K562 (cell line): Measurements from ENCODE around the gene PAN2. TPM values are rescaled to one million over a fixed set of nuclear protein-coding genes. Genes with fewer than 3 reads are reported as not detected.

Source experiments
- CHD7 ChIP-seq: fragments of 200-600 bp; sonication (generic); IDR thresholded peaks from one replicate; pipeline ENCODE4 v1.6.1; 2012; ENCODE audit warnings: mild to moderate bottlenecking, low read depth, low read length, inconsistent platforms
- ETS2 ChIP-seq: IDR thresholded peaks from 2 replicates; pipeline ENCODE4 v1.6.1; 2016; ENCODE audit warnings: borderline replicate concordance, missing genetic modification characterization, mild to moderate bottlenecking, moderate library complexity, missing compliant biosample characterization; ENCODE audit not compliant: poor library complexity, severe bottlenecking
- FOXK1 ChIP-seq: sonication (generic); formaldehyde crosslinking; IDR thresholded peaks from 2 replicates; pipeline ENCODE4 v1.8.0; 2022; ENCODE audit warnings: missing genetic modification reagents, mild to moderate bottlenecking, borderline replicate concordance
- NFYB ChIP-seq: IDR thresholded peaks from 2 replicates; pipeline ENCODE4 v1.6.1; 2011; ENCODE audit warnings: mild to moderate bottlenecking, moderate library complexity; ENCODE audit not compliant: insufficient read length; ENCODE audit errors: extremely low read depth
- SIX5 ChIP-seq, 2 experiments: IDR thresholded peaks; 2 replicates each; pipeline ENCODE4 v1.6.1; 2011; ENCODE audit warnings: low read length in 2 of 2, borderline replicate concordance in 1 of 2, low read depth in 1 of 2, mild to moderate bottlenecking in 1 of 2, moderate library complexity in 1 of 2; ENCODE audit not compliant: insufficient read depth in 1 of 2
- SNAPC5 ChIP-seq: fragments of 250-450 bp; sonication (Bioruptor Pico); IDR thresholded peaks from 2 replicates; pipeline ENCODE4 v1.8.0; 2021; ENCODE audit warnings: moderate library complexity, mild to moderate bottlenecking, inconsistent platforms
- SP1 ChIP-seq: sonication (generic); formaldehyde crosslinking; IDR thresholded peaks from 2 replicates; pipeline ENCODE4 v1.8.1; 2022; ENCODE audit warnings: mild to moderate bottlenecking, missing genetic modification reagents
- SREBF2 ChIP-seq: sonication (generic); formaldehyde crosslinking; IDR thresholded peaks from 2 replicates; pipeline ENCODE4 v1.4.0; 2020; ENCODE audit warnings: mild to moderate bottlenecking, missing genetic modification reagents
- ZBTB12 ChIP-seq: fragments of 250-450 bp; sonication (Bioruptor Pico); IDR thresholded peaks from 2 replicates; pipeline ENCODE4 v1.4.0; 2020
- ZNF398 ChIP-seq: fragments of 250-450 bp; sonication (Bioruptor Pico); IDR thresholded peaks from 2 replicates; pipeline ENCODE4 v1.8.0; 2021; ENCODE audit warnings: moderate library complexity, mild to moderate bottlenecking, inconsistent platforms
- ZNF707 ChIP-seq: fragments of 250-450 bp; sonication (Bioruptor Pico); conservative IDR thresholded peaks from 2 replicates; pipeline ENCODE4 v1.8.0; 2022; ENCODE audit warnings: inconsistent platforms, mild to moderate bottlenecking, moderate library complexity
- ZNF830 ChIP-seq: fragments of 250-450 bp; sonication (Bioruptor Pico); IDR thresholded peaks from 2 replicates; pipeline ENCODE4 v1.5.0; 2021; ENCODE audit warnings: mild to moderate bottlenecking
- polyA plus RNA-seq, 8 experiments: library from polyadenylated mRNA; depleted of rRNA in 4 of 8; stranded (reverse) in 5 of 8; unstranded in 3 of 8; fragments of >200 nt; fragmentation: Nextera tagmentation in 2 of 8; fragmentation: Illumina TruSeq in 1 of 8; extraction: Ambion mirVana in 2 of 8; extraction: Trizol in 1 of 8; gene quantifications; 2 replicates each; pipeline versions ENCODE4 v1.2.1 to v1.2.3, GENCODE V29; 2011 to 2014; ENCODE audit warnings: inconsistent platforms in 1 of 8, missing spikeins in 1 of 8
- total RNA-seq, 7 experiments: library from RNA; depleted of rRNA in 6 of 7; stranded (reverse); fragments of >200 nt in 6 of 7; fragmentation: Illumina TruSeq in 2 of 7; extraction: Trizol in 2 of 7; gene quantifications; 2 replicates each; pipeline versions ENCODE4 v1.2.1 to v1.2.3, GENCODE V29; 2011 to 2021; ENCODE audit warnings: low replicate concordance in 1 of 7

PAN2 gene
- total and polyA plus RNA-seq, 9 of the 15 experiments (the other 6 are each of a cell fraction or from before 2014, with no cell fraction given), result 15.0 to 66.1 (median 25.9) TPM

GRCh38 chr12:56266693-56267442 lies 66.9 kb downstream of the PAN2 start, which contains the start of gene COQ10A (continued):
- TF ChIP-seq CHD7, result no peak
- TF ChIP-seq NFYB, result peak; percentile 40
- TF ChIP-seq SIX5 (IDR thresholded peaks at IDR 0.05; ENCODE audit: borderline replicate concordance in 1 of 2, insufficient read depth in 1 of 2, low read depth in 1 of 2, low read length in 2 of 2), result peak; percentile 39 to 54; a peak in 3 of 4 replicates
- no peak for TF ChIP-seq SREBF2 (CRISPR knock-in tag)
- TF ChIP-seq ZNF398 (CRISPR knock-in tag), result no peak
- TF ChIP-seq ZNF830, result no peak
- TF ChIP-seq FOXK1 (CRISPR knock-in tag), result no peak
- TF ChIP-seq ZBTB12 (CRISPR knock-in tag), result peak; percentile 62
- TF ChIP-seq SNAPC5 (CRISPR knock-in tag), result no peak
- TF ChIP-seq ETS2 (tag), result no peak
- TF ChIP-seq ZNF707 (CRISPR knock-in tag), result no peak
- TF ChIP-seq SP1 (CRISPR knock-in tag), result peak; percentile 67; the same call in 1 of the 2 replicates
